ENCODE results near the gene SETD9.

SETD9 gene

GRCh38 chr5:56964173-56964572, 54.8 kb downstream of the SETD9 start:
- H3K4me3 ChIP-seq (ENCODE audit: low read length) = no peak overlapping the region
- 100% methylated on average over 2 of the region's 2 CpGs for WGBS
- H3K9ac ChIP-seq (ENCODE audit: low read depth, low read length) = no peak overlapping the region
- H3K27me3 ChIP-seq (ENCODE audit: insufficient read depth, low read length) = no peaks in the 10 kb centered on the region
- H3K27ac ChIP-seq (ENCODE audit: low read depth, low read length) = no peak overlapping the region
- H3K9me3 ChIP-seq (ENCODE audit: insufficient read depth, low read depth, low read length) = no peaks in the 10 kb centered on the region
- H3K4me1 ChIP-seq (ENCODE audit: insufficient read depth, low read length) = no peaks in the 10 kb centered on the region
- H3K36me3 ChIP-seq (ENCODE audit: insufficient read depth, low read length) = no peaks in the 10 kb centered on the region
